SU-DHL-6 (cell line): ENCODE data around the gene MAML2.

Source experiments
- H2AFZ ChIP-seq: fragments of 200-600 bp; sonication (generic); 2 replicates; pipeline ENCODE4 v1.6.1; 2014; ENCODE audit warnings: low read depth, mild to moderate bottlenecking, moderate library complexity, mixed read lengths, antibody characterized with exemption, low read length; ENCODE audit not compliant: severe bottlenecking
- H3F3A ChIP-seq: fragments of 200-600 bp; shearing (Covaris generic); 2 replicates; pipeline ENCODE4 v1.6.0; 2016; ENCODE audit warnings: antibody characterized with exemption, mild to moderate bottlenecking; ENCODE audit not compliant: insufficient read depth
- H3K27ac ChIP-seq: fragments of 200-600 bp; sonication (generic); 2 replicates; pipeline ENCODE4 v1.5.1; 2016; ENCODE audit warnings: low read depth, mild to moderate bottlenecking, low read length, moderate library complexity, mixed read lengths
- H3K27me3 ChIP-seq: fragments of 200-600 bp; sonication (generic), shearing (Covaris generic); 2 replicates; pipeline ENCODE4 v1.6.0; 2014; ENCODE audit warnings: mild to moderate bottlenecking, low read length
- H3K36me3 ChIP-seq: fragments of 200-600 bp; sonication (generic); 2 replicates; pipeline ENCODE4 v1.6.1; 2014; ENCODE audit warnings: mild to moderate bottlenecking, low read length, mixed read lengths
- H3K4me2 ChIP-seq: fragments of 300-600, 200-600 bp; shearing (Covaris generic), sonication (generic); 2 replicates; pipeline ENCODE4 v1.6.0; 2014; ENCODE audit warnings: low read length, low read depth, mild to moderate bottlenecking; ENCODE audit not compliant: poor library complexity, severe bottlenecking
- H3K4me3 ChIP-seq: fragments of 200-600 bp; sonication (generic); 2 replicates; pipeline ENCODE4 v1.5.1; 2014; ENCODE audit warnings: antibody characterized with exemption, low read length, mild to moderate bottlenecking, mixed read lengths; ENCODE audit not compliant: insufficient read depth, poor library complexity, severe bottlenecking
- H3K79me2 ChIP-seq: fragments of 200-600 bp; sonication (generic); 2 replicates; pipeline ENCODE4 v1.6.1; 2014; ENCODE audit warnings: mild to moderate bottlenecking, low read length, moderate library complexity; ENCODE audit not compliant: insufficient read depth
- H3K9ac ChIP-seq: fragments of 200-600 bp; sonication (generic); 2 replicates; pipeline ENCODE4 v1.7.0; 2014; ENCODE audit warnings: mild to moderate bottlenecking, low read length
- H3K9me2 ChIP-seq: fragments of 200-600 bp; sonication (generic); replicated peaks from 2 replicates; pipeline ENCODE4 v1.6.1; 2014; ENCODE audit warnings: low read length; ENCODE audit not compliant: insufficient read depth
- H3K9me3 ChIP-seq: fragments of 200-600 bp; sonication (generic); 2 replicates; pipeline ENCODE4 v1.6.1; 2014; ENCODE audit warnings: low read length, mixed read lengths; ENCODE audit not compliant: insufficient read depth
- H4K20me1 ChIP-seq: fragments of 200-600 bp; sonication (generic); 2 replicates; pipeline ENCODE4 v1.6.1; 2014; ENCODE audit warnings: low read depth, mild to moderate bottlenecking, antibody characterized with exemption, low read length, moderate library complexity, mixed read lengths
- CTCF ChIP-seq: fragments of 200-600 bp; sonication (generic); IDR thresholded peaks from one replicate; pipeline ENCODE4 v1.5.1; 2017; ENCODE audit warnings: antibody characterized with exemption, mild to moderate bottlenecking, low read length, moderate library complexity; ENCODE audit not compliant: insufficient read depth, poor library complexity, severe bottlenecking
- EZH2phosphoT487 ChIP-seq: fragments of 200-600 bp; sonication (generic), shearing (Covaris generic); conservative IDR thresholded peaks from 2 replicates; pipeline ENCODE4 v1.6.1; 2018; ENCODE audit warnings: mild to moderate bottlenecking, antibody characterized with exemption, low read length, moderate library complexity, mixed read lengths

Gene MAML2

GRCh38 chr11:96056576-96056975 lies 286.4 kb downstream of the MAML2 start:
- no peaks in the 10 kb centered on the region for H3F3A ChIP-seq
- H3K79me2 ChIP-seq, result no peaks in the 10 kb centered on the region
- H3K27me3 ChIP-seq, result no peaks in the 10 kb centered on the region
- no peak overlapping the region for H2AFZ ChIP-seq
- no peaks in the 10 kb centered on the region for H3K9me3 ChIP-seq
- no peaks in the 10 kb centered on the region for H3K9me2 ChIP-seq
- H3K4me2 ChIP-seq, result no peak overlapping the region
- no peaks in the 10 kb centered on the region for H4K20me1 ChIP-seq
- H3K4me3 ChIP-seq, result no peak overlapping the region
- no peak overlapping the region for H3K9ac ChIP-seq
- H3K27ac ChIP-seq, result no peak overlapping the region
- no peak for TF ChIP-seq CTCF
- no peaks in the 10 kb centered on the region for H3K36me3 ChIP-seq

GRCh38 chr11:96055706-96056387 lies 287.1 kb downstream of the MAML2 start:
- no peak overlapping the region for H2AFZ ChIP-seq
- H3K27ac ChIP-seq, result no peak overlapping the region
- H3K4me2 ChIP-seq, result no peak overlapping the region
- H3K4me3 ChIP-seq, result no peak overlapping the region
- no peaks in the 10 kb centered on the region for H4K20me1 ChIP-seq
- no peaks in the 10 kb centered on the region for H3K9me3 ChIP-seq
- H3K36me3 ChIP-seq, result no peaks in the 10 kb centered on the region
- H3K27me3 ChIP-seq, result no peaks in the 10 kb centered on the region
- TF ChIP-seq EZH2phosphoT487 (no peak), CTCF (no peak)
- H3K9ac ChIP-seq, result no peak overlapping the region
- H3F3A ChIP-seq, result no peaks in the 10 kb centered on the region
- no peaks in the 10 kb centered on the region for H3K79me2 ChIP-seq
- H3K9me2 ChIP-seq, result no peaks in the 10 kb centered on the region

GRCh38 chr11:96054870-96055705 lies 287.9 kb downstream of the MAML2 start:
- no peak overlapping the region for H3K4me3 ChIP-seq
- no peak for TF ChIP-seq EZH2phosphoT487
- TF ChIP-seq CTCF, result peak; percentile 45
- H2AFZ ChIP-seq, result no peak overlapping the region
- H3K9me2 ChIP-seq, result no peaks in the 10 kb centered on the region
- no peaks in the 10 kb centered on the region for H3F3A ChIP-seq
- H3K9ac ChIP-seq, result no peak overlapping the region
- H3K27me3 ChIP-seq, result no peaks in the 10 kb centered on the region
- H3K36me3 ChIP-seq, result no peaks in the 10 kb centered on the region
- H3K27ac ChIP-seq, result no peak overlapping the region
- H3K4me2 ChIP-seq, result no peak overlapping the region
- no peaks in the 10 kb centered on the region for H4K20me1 ChIP-seq
- no peaks in the 10 kb centered on the region for H3K79me2 ChIP-seq
- no peaks in the 10 kb centered on the region for H3K9me3 ChIP-seq
